DOHH2 (cell line): ENCODE measurements around the gene STK32C.

ENCODE experiments used
- CTCF ChIP-seq: fragments of 200-600 bp; sonication (generic); IDR thresholded peaks from one replicate; pipeline ENCODE4 v1.5.1; 2014; ENCODE audit warnings: antibody characterized with exemption, mild to moderate bottlenecking, low read depth, low read length; ENCODE audit not compliant: poor library complexity, severe bottlenecking
- EZH2phosphoT487 ChIP-seq: fragments of 200-600 bp; sonication (generic); IDR thresholded peaks from 2 replicates; pipeline ENCODE4 v1.6.1; 2017; ENCODE audit warnings: borderline replicate concordance, mild to moderate bottlenecking, antibody characterized with exemption, low read length, moderate library complexity, mixed read lengths

GRCh38 chr10:132332433-132332754, 24.6 kb upstream of the STK32C start:
- no peak for TF ChIP-seq CTCF
- TF ChIP-seq EZH2phosphoT487, result no peak
